Anterior cingulate cortex (tissue), 58 donors: ENCODE measurements around the gene GSTM4.
A peak's percentile ranks its signal among the peaks of the same experiment; 100 is the strongest.
"Not testable (repeated sequence)": the region's sequence is repeated elsewhere in the genome, so short reads cannot be mapped to it uniquely, and the experiment has no call there.

Source experiments
- DNase-seq, 58 donors: peaks; one replicate each; lab custom pipeline; 2025; lab: John Stamatoyannopoulos, UW

Gene GSTM4

GRCh38 chr1:109660691-109661026, 4.8 kb downstream of the GSTM4 start:
- not testable (repeated sequence) for DNase-seq

DNA sequence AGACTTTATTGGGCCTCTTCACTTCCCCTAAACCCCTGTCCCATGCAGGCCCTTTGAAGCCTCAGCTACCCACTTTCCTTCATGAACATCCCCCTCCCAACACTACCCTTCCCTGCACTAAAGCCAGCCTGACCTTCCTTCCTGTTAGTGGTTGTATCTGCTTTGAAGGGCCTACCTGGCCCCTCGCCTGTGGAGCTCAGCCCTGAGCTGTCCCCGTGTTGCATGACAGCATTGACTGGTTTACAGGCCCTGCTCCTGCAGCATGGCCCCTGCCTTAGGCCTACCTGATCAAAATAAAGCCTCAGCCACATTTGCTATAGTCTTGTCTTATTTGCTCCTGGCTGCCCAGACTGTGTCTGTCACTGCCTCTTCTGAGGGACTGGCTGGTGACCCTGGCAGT, 5.5 kb downstream of the GSTM4 start:
- no peak for DNase-seq

DNA sequence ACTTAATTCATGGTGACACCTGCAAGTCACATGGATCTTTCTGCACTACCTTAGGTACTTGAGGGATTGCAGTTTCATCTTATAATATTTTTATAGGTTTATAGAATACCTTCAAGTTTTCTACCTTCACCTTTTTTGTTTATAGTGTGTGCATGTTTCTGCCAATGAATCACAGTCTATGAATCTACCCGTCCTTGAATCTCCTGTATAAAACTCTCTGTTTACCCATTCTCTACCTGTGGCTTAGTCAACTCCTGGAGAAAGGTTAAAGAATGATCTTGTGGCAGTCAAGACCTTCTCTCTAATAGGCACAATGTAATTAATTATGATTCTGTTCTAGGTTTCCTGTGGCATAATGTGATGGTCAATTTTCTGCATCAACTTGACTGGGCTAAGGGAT, 8.8 kb downstream of the GSTM4 start:
- DNase-seq: no peak

- DNase-seq: peak in 54 of 58 donors; percentile 27 to 91 (median 78)
Measured at GRCh38 chr1:109667452-109668122, 11.7 kb downstream of the GSTM4 start, which contains the start of gene GSTM2. Gene GSTM2 (plus strand): TSS chr1:109668057. CDS start chr1:109668116, 59 bp downstream.

GRCh38 chr1:109668123-109668775, 12.3 kb downstream of the GSTM4 start:
- DNase-seq: no peak

GRCh38 chr1:109669246-109669948, 13.5 kb downstream of the GSTM4 start:
- DNase-seq: no peak

- not testable (repeated sequence) for DNase-seq
Measured at GRCh38 chr1:109669949-109670302, 14.0 kb downstream of the GSTM4 start.

DNA sequence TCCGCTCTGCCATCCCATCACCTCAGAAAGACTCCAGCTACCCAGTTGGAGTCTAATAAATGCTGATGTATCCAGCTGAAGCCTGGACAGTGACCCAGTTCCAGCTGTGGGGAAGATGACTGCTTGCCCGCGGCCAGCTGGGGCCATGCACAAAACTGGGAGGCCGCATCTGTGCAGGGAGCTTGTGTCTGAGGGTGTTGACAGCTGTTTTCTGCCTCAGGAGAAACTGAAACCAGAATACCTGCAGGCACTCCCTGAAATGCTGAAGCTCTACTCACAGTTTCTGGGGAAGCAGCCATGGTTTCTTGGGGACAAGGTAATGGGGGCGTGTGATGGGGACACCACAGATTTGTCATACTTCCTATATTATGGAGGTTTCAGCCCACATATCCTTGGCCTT, 15.2 kb downstream of the GSTM4 start:
- DNase-seq: no peak

DNA sequence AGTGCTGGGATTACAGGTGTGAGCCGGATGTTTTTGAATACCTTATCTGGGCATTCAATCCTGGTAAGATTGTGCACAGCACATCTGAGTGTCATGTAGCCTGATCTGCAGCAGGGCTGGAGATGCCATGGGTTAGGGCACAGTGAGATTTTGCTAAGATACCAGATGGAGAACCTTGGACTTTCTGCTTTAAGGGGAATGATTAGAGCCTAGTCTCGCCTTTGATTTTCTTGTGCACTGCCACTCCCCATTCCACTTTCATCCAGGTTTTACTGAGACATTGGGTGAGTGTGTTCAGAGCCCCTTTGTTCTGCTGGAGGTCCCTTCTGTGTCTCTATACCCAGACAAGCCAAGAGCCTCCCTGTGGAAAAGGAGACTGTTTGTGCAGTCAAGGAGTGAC, 18.0 kb downstream of the GSTM4 start:
- DNase-seq: not testable (repeated sequence)

DNA sequence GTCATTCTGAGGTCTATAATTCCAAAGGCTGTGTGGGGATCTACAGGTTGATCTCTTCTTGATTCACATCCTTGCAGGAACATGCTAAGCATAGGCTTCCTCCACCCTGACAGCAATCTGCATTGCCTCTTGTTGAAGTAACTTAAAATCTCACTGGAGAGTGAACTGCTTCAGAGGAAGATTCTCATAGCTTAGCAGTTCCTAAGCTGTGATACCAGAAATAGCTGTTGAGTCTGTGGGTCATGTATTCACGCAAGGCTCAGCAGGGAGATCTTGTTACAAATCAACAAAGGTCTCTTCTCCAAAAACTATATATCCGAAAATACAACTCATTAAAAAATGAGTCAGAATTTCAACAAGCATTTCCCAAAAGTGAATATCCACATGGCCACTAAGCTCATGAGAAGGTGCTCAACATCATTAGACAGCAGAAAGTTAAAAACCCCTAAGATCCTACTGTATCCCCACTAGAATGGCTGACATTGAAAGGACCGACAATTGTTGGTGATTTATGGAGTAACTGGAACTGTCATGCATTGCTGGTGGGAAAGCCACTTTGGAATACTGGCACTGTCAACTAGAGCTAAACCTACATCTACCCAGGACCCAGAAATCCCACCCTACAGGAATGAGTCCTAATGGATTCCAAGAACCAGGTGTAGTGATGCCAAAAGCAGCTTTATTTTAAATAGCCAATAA, 20.9 kb downstream of the GSTM4 start:
- not testable (repeated sequence) for DNase-seq

DNA sequence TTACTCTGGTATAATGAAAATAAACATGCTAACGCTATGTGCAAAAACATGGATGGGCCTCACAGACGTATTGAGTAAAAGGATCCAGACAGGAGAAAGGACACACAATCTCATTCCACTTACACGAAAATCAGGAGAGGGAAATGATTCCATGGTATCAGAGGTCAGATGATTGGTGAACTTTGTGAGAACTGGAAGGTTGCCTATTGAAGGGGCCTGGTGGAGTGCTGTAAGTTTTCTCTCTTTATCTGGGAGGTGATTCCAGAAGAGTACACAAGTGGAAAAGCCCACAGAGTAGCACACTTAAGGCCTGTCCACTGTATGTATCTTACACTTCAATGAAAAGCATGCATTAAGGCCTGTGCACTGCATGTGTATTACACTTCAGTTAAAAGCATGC, 21.6 kb downstream of the GSTM4 start:
- DNase-seq: no peak

DNA sequence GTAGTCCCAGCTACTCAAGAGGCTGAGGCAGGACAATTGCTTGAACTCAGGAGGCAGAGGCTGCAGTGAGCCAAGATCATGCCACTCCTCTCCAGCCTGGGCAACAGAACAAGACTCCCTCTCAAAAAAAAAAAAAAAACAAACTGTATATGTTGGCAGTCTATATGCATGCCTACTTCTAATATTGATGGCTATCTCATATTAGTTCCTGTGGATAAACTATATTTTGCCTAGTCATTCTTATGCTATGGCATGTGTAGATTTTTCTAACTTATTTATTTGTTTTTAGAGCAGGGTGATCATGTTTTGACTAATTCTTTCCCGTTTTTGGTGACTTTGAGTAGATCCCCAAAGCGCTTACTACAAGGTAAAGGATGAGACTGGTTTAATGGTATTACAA, 22.7 kb downstream of the GSTM4 start:
- DNase-seq: not testable (repeated sequence)

DNA sequence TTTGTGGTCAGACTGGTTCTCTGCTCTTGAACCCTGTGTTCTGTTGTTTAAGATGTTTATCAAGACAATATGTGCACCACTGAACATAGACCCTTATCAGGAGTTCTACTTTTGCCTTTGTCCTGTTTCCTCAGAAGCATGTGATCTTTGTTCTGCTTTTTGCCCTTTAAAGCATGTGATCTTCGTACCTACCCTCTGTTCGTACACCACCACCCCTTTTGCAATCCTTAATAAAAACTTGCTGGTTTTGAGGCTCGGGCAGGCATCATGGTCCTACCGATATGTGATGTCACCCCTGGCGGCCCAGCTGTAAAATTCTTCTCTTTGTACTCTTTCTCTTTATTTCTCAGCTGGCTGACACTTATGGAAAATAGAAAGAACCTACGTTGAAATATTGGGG, 28.9 kb downstream of the GSTM4 start:
- DNase-seq: not testable (repeated sequence)

DNA sequence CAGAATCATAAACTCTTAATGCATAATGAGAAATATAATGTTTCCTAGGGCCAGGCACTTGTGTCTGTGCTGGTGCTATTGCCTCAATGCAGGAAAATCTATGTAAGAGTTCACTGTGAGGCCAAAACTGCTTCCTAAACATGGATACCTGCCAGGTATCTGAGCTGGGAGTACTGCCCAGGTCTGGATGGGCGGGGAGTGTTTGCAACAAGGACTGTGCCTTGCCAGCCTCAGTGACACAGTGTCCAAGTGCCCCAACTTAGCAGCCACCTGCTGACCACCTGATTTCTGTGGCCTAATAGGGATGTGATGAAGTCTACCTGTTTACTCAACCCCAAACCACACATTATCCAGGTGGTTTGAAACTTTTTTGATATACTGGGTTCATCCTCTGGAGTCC, 29.5 kb downstream of the GSTM4 start:
- not testable (repeated sequence) for DNase-seq

DNA sequence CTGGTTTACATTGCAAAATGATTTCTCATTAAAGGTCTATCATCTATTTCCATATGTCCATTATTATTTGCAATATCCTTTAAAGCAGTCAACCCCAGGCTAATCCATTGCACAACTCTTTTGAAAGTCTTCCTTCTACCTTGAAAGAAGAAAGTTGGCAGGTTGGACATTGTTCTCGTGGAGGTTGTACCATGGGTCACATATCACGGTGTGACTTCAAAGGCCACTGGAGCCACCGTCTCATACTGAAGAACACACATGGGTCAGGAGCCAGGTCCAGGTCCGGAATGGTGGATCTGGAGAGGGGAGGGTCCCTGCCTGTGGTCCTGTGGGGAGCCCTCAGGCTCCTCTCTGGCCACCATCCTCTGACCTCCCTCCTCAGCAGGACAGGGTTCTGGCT, 30.0 kb downstream of the GSTM4 start:
- DNase-seq: not testable (repeated sequence)

DNA sequence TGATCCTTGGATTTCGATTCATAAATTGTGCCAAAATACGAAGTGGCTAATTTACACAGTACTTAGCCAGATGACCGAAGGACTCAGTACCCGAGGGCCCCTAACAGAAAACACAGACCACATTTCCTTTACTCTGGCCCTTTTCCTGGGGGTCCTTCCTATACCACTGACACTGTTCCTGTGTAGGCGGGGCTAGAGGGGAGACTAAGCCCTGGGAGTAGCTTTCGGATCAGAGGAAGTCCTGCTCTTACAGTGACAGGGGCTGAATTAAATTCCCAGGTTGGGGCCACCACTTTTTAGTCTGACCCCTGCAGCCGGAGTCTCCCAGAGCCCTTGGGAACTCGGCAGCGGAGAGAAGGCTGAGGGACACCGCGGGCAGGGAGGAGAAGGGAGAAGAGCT, 31.2 kb downstream of the GSTM4 start:
- not testable (repeated sequence) for DNase-seq

GRCh38 chr1:109687641-109688499, 32.0 kb downstream of the GSTM4 start, which contains the start of gene GSTM1:
Gene GSTM1 (plus strand): TSS chr1:109687817. CDS start chr1:109687874, 57 bp downstream.
- DNase-seq: peak in 17 of 58 donors; percentile 19 to 86 (median 55)

GRCh38 chr1:109689844-109690405, 34.0 kb downstream of the GSTM4 start:
- peak in 7 of 58 donors; percentile 4 to 69 (median 38) for DNase-seq

DNA sequence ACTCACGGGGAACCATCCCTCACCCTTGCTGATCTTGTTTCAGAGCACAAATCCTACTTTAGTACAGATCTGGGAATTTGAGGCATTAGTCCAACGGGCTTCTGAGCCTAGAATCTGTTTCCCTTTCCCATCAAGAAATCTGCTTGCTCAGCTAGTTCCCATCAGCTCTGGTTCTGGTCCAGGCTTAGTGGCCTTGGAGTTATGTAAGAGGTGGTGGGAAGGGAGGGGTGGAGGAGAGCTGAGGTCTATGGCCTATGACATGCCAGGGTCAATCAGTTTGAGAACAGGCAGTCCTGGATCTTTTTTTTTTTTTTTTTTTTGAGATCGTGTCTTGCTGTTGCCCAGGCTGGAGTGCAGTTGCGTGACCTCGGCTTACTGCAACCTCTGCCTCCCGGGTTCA, 35.9 kb downstream of the GSTM4 start:
- DNase-seq: peak in 2 of 58 donors; percentile 7 to 41

- DNase-seq: not testable (repeated sequence)
Measured at GRCh38 chr1:109694400-109694799, 38.5 kb downstream of the GSTM4 start.
